Transverse colon (tissue), 4 donors: ENCODE results near the gene OSGIN1. TPM values are rescaled to one million over a fixed set of nuclear protein-coding genes. Genes with fewer than 3 reads are reported as not detected.
"Not testable (repeated sequence)": the region's sequence is repeated elsewhere in the genome, so short reads cannot be mapped to it uniquely, and the experiment has no call there.

ENCODE experiments used
- DNase-seq: peaks from one replicate; pipeline ENCODE4 v3.0.0-alpha.2; 2019
- H3K27ac ChIP-seq, 4 donors: fragments of 200-600 bp; sonication (generic); 2 replicates each; pipeline ENCODE4 v1.5.1; 2016 to 2018; ENCODE audit warnings: inconsistent platforms in 4 of 4
- H3K27me3 ChIP-seq: fragments of 200-600 bp; sonication (generic); 2 replicates; pipeline ENCODE4 v1.5.1; 2017; ENCODE audit warnings: inconsistent platforms
- H3K36me3 ChIP-seq, 4 donors: fragments of 200-600 bp; sonication (generic); 2 replicates each; pipeline ENCODE4 v1.5.1; 2017 to 2019; ENCODE audit warnings: inconsistent platforms in 4 of 4
- H3K4me1 ChIP-seq, 4 donors: fragments of 200-600 bp; sonication (generic); 2 replicates each; pipeline ENCODE4 v1.5.1; 2017 to 2020; ENCODE audit warnings: inconsistent platforms in 4 of 4
- H3K4me3 ChIP-seq, 4 donors: fragments of 200-600 bp; sonication (generic); 1 replicate in 1 of 4; 2 replicates in 3 of 4; pipeline versions ENCODE4 v1.5.1 to v1.6.1; 2017 to 2019; ENCODE audit warnings: inconsistent platforms in 4 of 4
- H3K9me3 ChIP-seq, 2 donors: fragments of 200-600 bp; sonication (generic); 2 replicates each; pipeline ENCODE4 v1.5.1; 2017 to 2019; ENCODE audit warnings: inconsistent platforms in 2 of 2
- CTCF ChIP-seq, 5 experiments: fragments of 200-600 bp in 3 of 5; fragments of 450-650 bp in 2 of 5; sonication (generic) in 3 of 5; IDR thresholded peaks; 1 replicate in 2 of 5; 2 replicates in 3 of 5; pipeline ENCODE4 v1.5.1; 2016 to 2017; ENCODE audit warnings: antibody characterized with exemption in 5 of 5, inconsistent platforms in 3 of 5, mild to moderate bottlenecking in 2 of 5, moderate library complexity in 1 of 5
- EP300 ChIP-seq: sonication (generic); formaldehyde crosslinking; IDR thresholded peaks from one replicate; pipeline ENCODE4 v1.6.1; 2017; ENCODE audit warnings: antibody characterized with exemption, low read depth
- POLR2A ChIP-seq: fragments of 450-650 bp; IDR thresholded peaks from one replicate; pipeline ENCODE4 v1.6.1; 2016; ENCODE audit warnings: antibody characterized with exemption, mild to moderate bottlenecking, moderate library complexity
- POLR2AphosphoS5 ChIP-seq, 3 donors: sonication (generic); formaldehyde crosslinking; IDR thresholded peaks; one replicate each; pipeline ENCODE4 v1.6.1; 2016; ENCODE audit warnings: antibody characterized with exemption in 3 of 3
- WGBS, 2 donors: methylation state at CpG; one replicate each; pipeline ENCODE4 v1.1.5; 2018; ENCODE audit warnings: low coverage in 1 of 2; 5-methylcytosine and 5-hydroxymethylcytosine counted together
- in situ Hi-C, 4 donors: fragments of 200-750 bp; cut with MboI; loops; one replicate each; pipeline versions ENCODE4 v1.15.0 to v1.15.1; 2017; ENCODE audit warnings: low sequenced_read_pairs in 3 of 4, low pct_ligation_motif_present in 1 of 4, low pct_unique_long_range_greater_than_20kb in 1 of 4
- intact Hi-C: fragments of 100-400 bp; cut with DNase I; formaldehyde crosslinking; loops from one replicate; pipeline ENCODE4 v1.15.1; 2023; ENCODE audit warnings: low total_unique reads
- total RNA-seq, 4 donors: library from RNA; depleted of rRNA; stranded (reverse); fragments of >200 nt; gene quantifications; one replicate each; pipeline ENCODE4 v1.1.0, GENCODE V29; 2016

The OSGIN1 gene
- total RNA-seq, 4 donors from 2014 or later = 10.7 to 26.2 (median 16.7) TPM

GRCh38 chr16:83946781-83947566 lies 6.1 kb upstream of the OSGIN1 start:
- no peaks in the 10 kb centered on the region for H3K36me3 ChIP-seq
- intact Hi-C loops (no loop called here), in situ Hi-C loops (no loop called here)
- no peak overlapping the region for H3K4me3 ChIP-seq
- WGBS, 2 donors = 80 to 84% methylated on average over 2 to 20 of the region's 21 CpGs
- DNase-seq = no peak
- H3K27me3 ChIP-seq = no peaks in the 10 kb centered on the region
- peaks cover 0 to 7% (median 0%) of the 10 kb centered on the region in 4 donors for H3K4me1 ChIP-seq
- TF ChIP-seq POLR2AphosphoS5 (IDR thresholded peaks at IDR 0.05) (no peak), CTCF (IDR thresholded peaks at IDR 0.05) (no peak), POLR2A (no peak), EP300 (no peak)
- H3K9me3 ChIP-seq = no peaks in the 10 kb centered on the region
- H3K27ac ChIP-seq = no peak overlapping the region

GRCh38 chr16:83947642-83948234 lies 5.3 kb upstream of the OSGIN1 start:
- in situ Hi-C loops = no loop called here
- H3K9me3 ChIP-seq = no peaks in the 10 kb centered on the region
- no peaks in the 10 kb centered on the region for H3K27me3 ChIP-seq
- H3K4me3 ChIP-seq = no peak overlapping the region
- peaks cover 4 to 11% (median 6%) of the 10 kb centered on the region in 4 donors for H3K4me1 ChIP-seq
- intact Hi-C loops = no loop called here
- TF ChIP-seq CTCF (IDR thresholded peaks at IDR 0.05) = no peak
- TF ChIP-seq EP300 = no peak
- H3K27ac ChIP-seq = no peak overlapping the region
- DNase-seq = no peak
- H3K36me3 ChIP-seq = no peaks in the 10 kb centered on the region
- 88 to 95% methylated on average over 4 to 12 of the region's 14 CpGs for WGBS, 2 donors

- WGBS, 2 donors = 82% methylated on average over 13 of the region's 13 CpGs; no CpG with 5 or more reads in 1 of the 2 donors
- Histone ChIP-seq H3K36me3 (no peaks in the 10 kb centered on the region), H3K9me3 (no peaks in the 10 kb centered on the region), H3K4me3 (no peak overlapping the region), H3K27me3 (no peaks in the 10 kb centered on the region), H3K27ac (no peak overlapping the region), H3K4me1 (peaks cover 11 to 18% (median 16%) of the 10 kb centered on the region in 4 donors)
- TF ChIP-seq POLR2AphosphoS5 (IDR thresholded peaks at IDR 0.05) (no peak), EP300 (no peak), POLR2A (no peak), CTCF (IDR thresholded peaks at IDR 0.05) (no peak)
- intact Hi-C loops (no loop called here), in situ Hi-C loops (no loop called here)
- DNase-seq = no peak
Observed at GRCh38 chr16:83948914-83949723, 3.9 kb upstream of the OSGIN1 start.

- DNase-seq = no peak
- in situ Hi-C loops = loop anchor here in 3 of 4 donors (25.0 kb wide), 3 partner anchors 113 to 538 kb away; partner anchors contain the start of genes ADAD2 (in 1 of the 3) and TAF1C (in 1 of the 3)
- H3K27ac ChIP-seq = no peak overlapping the region
Observed at GRCh38 chr16:83949724-83950001, 3.4 kb upstream of the OSGIN1 start.

GRCh38 chr16:83950862-83951399 lies 2.1 kb upstream of the OSGIN1 start:
- intact Hi-C loops = loop anchor here (10.0 kb wide), 1 partner anchor 126 kb away; no protein-coding TSS in a partner anchor
- H3K4me1 ChIP-seq = peaks cover 11 to 30% (median 22%) of the 10 kb centered on the region in 4 donors
- not testable (repeated sequence) for H3K36me3 ChIP-seq, H3K4me3 ChIP-seq, H3K27me3 ChIP-seq, H3K27ac ChIP-seq, DNase-seq, H3K9me3 ChIP-seq
- in situ Hi-C loops = loop anchor here in 3 of 4 donors (25.0 kb wide), 3 partner anchors 111 to 536 kb away; partner anchors contain the start of genes ADAD2 (in 1 of the 3) and TAF1C (in 1 of the 3)
- 76% methylated on average over 9 of the region's 10 CpGs; no CpG with 5 or more reads in 1 of the 2 donors for WGBS, 2 donors

More at GRCh38 chr16:83949724-83950001, 3.4 kb upstream of the OSGIN1 start:
- TF ChIP-seq POLR2A (no peak), EP300 (no peak), POLR2AphosphoS5 (IDR thresholded peaks at IDR 0.05) (no peak)
- no peaks in the 10 kb centered on the region for H3K27me3 ChIP-seq
- WGBS, 2 donors = 90% methylated on average over 5 of the region's 5 CpGs; no CpG with 5 or more reads in 1 of the 2 donors
- intact Hi-C loops = loop anchor here (10.0 kb wide), 1 partner anchor 125 kb away; no protein-coding TSS in a partner anchor
- H3K4me1 ChIP-seq = peaks cover 11 to 23% (median 20%) of the 10 kb centered on the region in 4 donors
- H3K36me3 ChIP-seq = no peaks in the 10 kb centered on the region
- H3K4me3 ChIP-seq = no peak overlapping the region
- H3K9me3 ChIP-seq = no peaks in the 10 kb centered on the region
